GM12801 (cell line): Measurements from ENCODE around the gene STX10.

Source experiments
- TF ChIP-seq, protein P1 (sequence below): IDR thresholded peaks from one replicate; pipeline ENCODE4 v1.5.1; 2011; ENCODE audit warnings: control low read depth; ENCODE audit not compliant: insufficient read length; ENCODE audit errors: extremely low read depth

STX10 gene

GRCh38 chr19:13137290-13137794, 12.8 kb downstream of the STX10 start:
- TF ChIP-seq, protein P1, sequence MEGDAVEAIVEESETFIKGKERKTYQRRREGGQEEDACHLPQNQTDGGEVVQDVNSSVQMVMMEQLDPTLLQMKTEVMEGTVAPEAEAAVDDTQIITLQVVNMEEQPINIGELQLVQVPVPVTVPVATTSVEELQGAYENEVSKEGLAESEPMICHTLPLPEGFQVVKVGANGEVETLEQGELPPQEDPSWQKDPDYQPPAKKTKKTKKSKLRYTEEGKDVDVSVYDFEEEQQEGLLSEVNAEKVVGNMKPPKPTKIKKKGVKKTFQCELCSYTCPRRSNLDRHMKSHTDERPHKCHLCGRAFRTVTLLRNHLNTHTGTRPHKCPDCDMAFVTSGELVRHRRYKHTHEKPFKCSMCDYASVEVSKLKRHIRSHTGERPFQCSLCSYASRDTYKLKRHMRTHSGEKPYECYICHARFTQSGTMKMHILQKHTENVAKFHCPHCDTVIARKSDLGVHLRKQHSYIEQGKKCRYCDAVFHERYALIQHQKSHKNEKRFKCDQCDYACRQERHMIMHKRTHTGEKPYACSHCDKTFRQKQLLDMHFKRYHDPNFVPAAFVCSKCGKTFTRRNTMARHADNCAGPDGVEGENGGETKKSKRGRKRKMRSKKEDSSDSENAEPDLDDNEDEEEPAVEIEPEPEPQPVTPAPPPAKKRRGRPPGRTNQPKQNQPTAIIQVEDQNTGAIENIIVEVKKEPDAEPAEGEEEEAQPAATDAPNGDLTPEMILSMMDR: no peak

- TF ChIP-seq, protein P1: no peak
Observed at GRCh38 chr19:13135068-13136062, 14.8 kb downstream of the STX10 start.

DNA sequence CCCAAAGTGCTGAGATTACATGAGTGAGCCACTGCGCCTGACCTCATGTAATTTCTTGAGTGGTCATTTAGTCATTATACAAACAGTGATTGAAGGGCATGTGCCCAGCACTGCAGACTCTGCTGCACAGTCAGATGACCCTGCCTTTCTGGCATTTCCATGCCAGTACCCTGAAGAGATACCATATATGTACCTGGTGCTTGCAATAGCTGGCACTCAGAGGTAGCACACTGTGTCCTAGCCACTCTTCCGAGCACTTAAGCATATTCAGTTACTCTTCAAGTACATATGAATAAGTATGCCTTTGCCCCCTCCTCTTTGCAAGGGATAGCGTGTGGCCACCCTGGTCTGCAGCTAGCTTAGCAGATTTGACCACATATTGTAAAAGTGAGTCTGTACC, 15.5 kb downstream of the STX10 start:
- TF ChIP-seq, protein P1: no peak

DNA sequence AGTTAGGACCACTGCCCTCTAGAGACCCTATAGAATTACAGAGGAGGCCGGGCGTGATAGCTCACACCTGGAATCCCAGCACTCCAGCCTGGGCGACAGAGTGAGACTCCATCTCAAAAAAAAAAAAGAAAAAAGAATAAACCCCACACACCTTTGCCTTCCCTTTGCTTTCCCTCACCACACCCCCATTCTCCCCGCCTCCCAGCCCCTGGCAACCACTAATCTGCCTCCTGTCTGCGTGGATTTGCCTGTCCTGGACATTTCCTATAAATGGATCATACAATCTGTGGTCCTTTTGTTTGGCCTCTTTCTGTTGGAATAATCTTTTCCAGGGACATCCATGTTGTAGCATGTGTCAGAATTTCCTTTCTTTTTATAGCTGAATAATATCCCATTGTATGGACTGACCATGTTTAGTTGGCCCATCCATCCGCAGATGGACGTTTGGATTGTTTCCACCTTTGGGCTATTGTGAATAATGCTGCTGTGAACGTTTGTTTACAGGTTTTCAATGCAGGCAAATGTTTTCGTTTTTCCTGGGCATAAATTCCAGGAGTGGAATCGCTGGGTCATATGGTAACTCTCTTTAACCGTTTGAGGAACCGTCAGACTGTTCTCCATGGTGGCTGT, 16.8 kb downstream of the STX10 start:
- TF ChIP-seq, protein P1: no peak

GRCh38 chr19:13132471-13133180, 17.5 kb downstream of the STX10 start:
- TF ChIP-seq, protein P1: no peak

GRCh38 chr19:13130886-13131490, 19.2 kb downstream of the STX10 start:
- TF ChIP-seq, protein P1: no peak
